GM19372 (cell line): Measurements from ENCODE around the gene KBTBD4.
"Not testable (repeated sequence)": the region's sequence is repeated elsewhere in the genome, so short reads cannot be mapped to it uniquely, and the experiment has no call there.

Source experiments
- ATAC-seq: cut with Tn5 transposase; IDR thresholded peaks from one replicate; pipeline ENCODE4 v1.9.1; 2021; ENCODE audit warnings: mild to moderate bottlenecking, low read depth, moderate library complexity; ENCODE audit not compliant: unreplicated experiment

The KBTBD4 gene

DNA sequence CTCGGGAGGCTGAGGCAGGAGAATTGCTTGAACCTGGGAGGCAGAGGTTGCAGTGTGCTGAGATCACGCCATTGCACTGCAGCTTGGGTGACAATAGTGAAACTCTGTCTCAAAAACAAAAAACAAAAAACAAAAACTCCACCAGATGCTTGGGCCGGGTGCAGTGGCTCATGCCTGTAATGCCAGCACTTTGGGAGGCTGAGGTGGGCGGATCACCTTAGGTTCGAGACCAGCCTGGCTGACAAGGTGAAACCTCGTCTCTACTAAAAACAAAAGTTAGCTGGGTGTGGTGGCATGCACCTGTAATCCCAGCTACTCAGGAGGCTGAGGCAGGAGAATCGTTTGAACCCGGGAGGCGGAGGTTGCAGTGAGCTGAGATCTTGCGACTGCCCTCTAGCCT, 14.4 kb downstream of the KBTBD4 start:
- ATAC-seq, result not testable (repeated sequence)

DNA sequence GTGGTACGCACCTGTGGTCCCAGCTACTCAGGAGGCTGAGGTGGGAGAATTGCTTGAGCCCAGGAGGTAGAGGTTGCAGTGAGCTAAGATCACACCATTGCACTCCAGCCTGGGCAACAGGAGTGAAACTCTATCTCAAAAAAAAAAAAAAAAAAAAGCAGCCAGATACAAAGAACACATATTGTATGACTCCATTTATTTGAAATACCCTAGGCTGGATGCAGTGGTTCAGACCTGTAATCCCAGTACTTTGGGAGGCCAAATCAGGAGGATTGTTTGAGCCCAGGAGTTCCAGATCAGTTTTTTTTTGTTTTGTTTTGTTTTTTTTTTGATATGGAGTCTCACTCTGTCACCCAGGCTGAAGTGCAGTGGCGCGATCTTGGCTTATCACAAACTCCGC, 16.4 kb downstream of the KBTBD4 start:
- not testable (repeated sequence) for ATAC-seq

DNA sequence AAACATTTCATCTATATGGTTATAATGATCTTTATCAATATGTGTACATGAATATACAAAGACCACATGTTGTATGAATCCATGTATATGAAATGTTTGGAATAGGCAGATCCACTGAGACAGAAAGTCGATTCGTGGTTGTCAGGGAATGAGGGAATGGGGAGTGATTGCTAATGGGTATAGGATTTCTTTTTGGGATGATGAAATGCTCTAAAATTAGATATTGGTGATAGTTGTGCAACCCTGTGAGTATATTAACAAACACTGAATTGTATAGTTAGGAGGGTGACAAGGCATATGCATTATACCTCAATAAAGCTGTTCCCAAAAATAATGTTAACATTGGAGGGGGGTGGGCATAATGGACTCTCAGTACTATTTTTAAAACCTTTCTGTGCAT, 18.3 kb downstream of the KBTBD4 start:
- no peak for ATAC-seq

DNA sequence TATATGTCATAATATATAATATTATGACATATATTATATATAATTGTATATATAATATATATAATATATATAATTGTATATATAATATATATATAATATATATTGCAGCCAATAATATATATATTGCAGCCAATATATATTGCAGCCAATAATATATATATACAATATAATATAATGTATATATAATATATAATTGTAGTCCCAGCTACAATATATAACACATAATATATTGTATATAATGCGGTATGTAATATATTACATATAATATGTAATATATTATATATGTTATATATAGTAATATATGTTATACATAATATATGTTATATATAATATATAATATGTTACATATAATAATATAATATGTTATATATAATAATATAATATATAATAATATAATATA, 20.1 kb downstream of the KBTBD4 start:
- ATAC-seq, result no peak

DNA sequence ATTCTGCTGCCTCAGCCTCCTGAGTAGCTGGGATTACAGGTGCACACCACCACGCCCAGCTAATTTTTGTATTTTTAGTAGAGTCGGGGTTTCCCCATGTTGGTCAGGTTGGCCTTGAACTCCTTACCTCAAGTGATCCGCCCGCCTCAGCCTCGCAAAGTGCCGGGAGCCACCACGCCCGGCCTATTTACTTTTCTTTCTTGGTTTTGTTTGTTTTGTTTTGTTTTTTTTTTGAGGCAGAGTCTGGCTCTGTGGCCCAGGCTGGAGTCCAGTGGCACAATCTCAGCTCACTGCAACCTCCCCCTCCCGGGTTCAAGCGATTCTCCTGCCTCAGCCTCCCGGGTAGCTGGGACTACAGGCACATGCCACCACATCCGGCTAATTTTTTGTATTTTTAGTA, 21.8 kb downstream of the KBTBD4 start:
- not testable (repeated sequence) for ATAC-seq

DNA sequence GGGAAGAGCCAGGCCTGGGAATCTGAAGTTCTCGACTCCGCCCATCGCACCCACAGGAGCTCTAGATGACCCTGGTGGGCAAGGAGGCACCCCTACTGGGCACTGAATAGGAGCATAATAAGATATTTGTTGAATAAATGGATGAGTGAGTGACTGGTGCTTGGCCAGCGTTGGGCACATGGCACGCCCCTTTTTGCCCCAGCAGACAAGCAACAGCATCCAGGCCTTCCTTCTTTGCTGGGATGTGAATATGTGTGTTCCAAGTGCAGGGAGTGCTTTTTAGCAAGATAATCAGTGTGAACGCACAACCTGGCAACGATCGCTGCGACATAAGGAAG, 25.4 kb downstream of the KBTBD4 start:
- ATAC-seq, result peak; percentile 38

DNA sequence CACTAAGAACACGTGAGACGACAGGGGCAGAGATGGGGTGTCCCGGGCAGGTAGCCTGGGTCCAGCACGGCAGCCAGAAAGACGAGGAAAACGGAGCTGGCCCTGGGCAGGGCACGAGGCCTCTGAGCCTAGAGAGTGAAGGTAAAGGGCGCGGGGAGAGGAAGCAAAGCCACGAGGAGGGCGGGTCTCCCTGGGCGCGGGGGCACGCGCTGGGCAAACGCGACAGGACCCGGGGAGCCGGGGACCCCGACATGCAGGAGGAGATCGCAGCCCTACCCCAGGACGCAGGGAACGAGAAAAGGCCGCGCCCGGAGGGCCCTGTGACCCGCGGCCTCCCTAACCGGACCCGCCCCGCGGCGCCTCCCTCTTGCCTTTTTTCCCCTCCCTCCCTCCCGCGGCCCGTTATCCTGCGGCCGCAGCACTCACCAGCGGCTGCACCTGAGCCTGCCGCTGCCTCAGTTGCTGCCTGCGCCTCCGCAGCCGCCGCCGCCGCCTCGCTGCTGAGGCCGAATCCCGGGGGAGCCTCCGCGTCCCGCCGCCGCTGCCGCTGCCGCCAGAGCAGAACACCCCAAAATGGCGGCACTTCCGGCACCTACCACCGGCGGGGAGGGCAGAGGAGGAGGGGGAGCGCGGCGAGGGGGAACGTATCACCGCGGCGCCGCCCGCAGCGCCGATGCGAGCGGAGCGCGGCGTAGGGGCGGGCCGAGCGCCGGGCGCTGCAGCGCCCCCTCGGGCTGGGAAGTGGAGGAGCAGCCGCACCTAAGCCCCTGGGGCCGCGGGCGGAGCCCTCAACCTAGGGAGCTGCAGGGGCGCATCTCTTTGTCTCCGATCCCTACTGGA, 26.0 kb downstream of the KBTBD4 start, which contains the start of gene CELF1:
Gene CELF1 (minus strand): TSS at position 567 of the 840 bp plus-strand sequence. CDS start 53,609 bp downstream, outside the sequence.
- peak; percentile 89 for ATAC-seq

DNA sequence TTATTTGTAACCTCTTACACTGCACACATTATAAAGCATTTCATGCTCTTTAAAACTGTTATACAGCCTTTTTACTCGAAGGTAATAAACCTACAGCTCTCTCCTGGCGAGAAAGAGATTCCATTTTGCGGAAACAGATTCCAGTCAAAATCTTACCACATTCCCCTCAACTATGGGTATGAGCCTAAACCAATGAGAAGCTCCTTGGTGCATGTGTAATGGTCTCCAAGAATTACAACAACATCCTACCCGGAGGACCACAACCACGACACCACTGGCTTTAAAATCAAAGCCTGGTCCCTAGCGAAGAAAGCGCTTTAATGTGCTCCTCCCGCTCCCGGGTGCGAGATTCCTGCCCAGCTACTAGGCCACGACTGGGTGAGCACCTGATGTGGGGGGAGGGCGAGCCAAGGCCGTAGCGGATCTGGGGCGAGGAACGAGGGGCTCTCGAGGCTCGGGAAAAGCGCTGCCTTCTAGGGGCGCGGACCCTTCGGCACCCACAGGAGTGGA, 26.7 kb downstream of the KBTBD4 start:
- ATAC-seq, result no peak

DNA sequence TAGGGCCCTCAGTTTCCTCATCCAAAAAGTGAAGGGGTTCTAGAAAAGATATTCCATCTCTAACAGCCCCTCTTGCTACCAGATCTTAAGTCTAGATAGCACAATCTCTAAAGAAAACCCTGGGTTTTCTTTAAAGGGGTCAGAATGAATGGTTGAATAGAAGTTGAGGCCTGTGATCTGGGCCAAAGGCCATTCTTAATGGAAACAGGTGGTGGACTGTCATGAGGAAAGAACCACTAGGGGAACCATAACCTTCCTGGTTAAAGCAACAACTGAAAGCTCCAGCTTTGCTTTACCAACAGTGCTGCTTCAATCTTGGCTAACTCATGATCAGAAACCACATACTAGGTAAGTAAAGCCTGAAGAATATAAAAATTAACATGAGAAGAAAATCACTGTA, 27.7 kb downstream of the KBTBD4 start:
- ATAC-seq, result no peak

DNA sequence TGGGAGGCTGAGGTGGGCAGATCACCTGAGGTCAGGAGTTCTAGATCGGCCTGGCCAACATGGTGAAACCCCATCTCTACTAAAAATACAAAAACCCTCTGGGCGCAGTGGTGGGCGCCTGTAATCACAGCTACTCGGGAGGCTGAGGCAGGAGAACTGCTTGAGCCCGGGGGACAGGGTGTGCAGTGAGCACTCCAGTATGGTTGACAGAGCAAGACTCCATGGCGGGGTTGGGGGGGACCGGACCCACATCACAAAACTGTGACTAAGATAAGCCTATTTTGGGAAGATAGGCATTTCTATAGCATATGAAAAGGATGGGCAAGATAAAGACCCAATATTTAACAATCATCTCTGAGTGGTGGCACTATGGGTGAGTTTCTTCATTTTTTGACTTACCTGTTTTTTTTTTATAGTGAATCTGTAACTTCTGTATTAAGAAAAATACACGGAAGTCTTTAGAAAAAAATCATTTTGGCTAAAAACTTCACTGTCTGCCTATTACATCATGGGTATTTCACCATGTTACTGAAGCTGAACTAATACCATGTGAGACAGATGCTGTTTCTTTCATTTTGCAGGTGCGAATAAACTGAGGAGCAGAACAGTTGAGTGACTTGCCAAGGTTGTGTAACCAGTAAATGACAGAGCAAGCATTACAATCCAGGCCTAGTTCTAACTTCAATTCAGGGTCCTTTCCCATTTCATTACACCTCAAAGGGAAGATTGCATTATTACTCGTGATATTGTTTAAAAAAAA, 28.3 kb downstream of the KBTBD4 start:
- no peak for ATAC-seq

DNA sequence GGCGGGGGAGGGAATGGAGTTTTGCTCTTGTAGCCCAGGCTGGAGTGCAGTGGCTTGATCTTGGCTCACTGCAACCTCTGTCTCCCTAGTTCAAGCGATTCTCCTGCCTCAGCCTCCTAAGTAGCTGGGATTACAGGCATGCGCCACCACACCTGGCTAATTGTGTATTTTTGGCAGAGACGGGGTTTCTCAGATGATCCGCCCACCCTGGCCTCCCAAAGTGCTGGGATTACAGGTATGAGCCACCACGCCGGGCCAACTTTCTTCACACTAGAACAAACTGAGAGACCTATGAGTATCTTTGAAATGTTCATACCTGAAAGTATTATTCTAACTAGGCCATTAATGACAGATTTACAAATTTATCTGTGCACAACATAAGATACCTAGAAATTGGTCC, 32.5 kb downstream of the KBTBD4 start:
- not testable (repeated sequence) for ATAC-seq

DNA sequence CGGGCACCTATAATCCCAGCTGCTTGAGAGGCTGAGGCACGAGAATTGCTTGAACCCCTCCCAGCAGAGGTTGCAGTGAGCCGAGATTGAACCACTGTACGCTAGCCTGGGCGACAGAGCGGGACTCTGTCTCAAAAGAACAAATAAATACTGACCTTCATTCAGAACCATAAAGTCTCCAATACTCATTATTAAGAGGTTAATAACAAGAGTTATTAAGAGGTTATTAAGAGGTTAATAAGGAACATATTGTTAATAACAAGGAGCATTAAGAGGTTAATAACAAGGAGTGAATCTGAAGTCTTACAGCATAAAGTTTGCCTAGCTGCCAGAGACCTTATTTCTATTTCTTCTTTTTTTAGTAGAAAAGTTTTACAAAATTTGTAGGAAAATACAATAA, 33.5 kb downstream of the KBTBD4 start:
- ATAC-seq, result no peak

DNA sequence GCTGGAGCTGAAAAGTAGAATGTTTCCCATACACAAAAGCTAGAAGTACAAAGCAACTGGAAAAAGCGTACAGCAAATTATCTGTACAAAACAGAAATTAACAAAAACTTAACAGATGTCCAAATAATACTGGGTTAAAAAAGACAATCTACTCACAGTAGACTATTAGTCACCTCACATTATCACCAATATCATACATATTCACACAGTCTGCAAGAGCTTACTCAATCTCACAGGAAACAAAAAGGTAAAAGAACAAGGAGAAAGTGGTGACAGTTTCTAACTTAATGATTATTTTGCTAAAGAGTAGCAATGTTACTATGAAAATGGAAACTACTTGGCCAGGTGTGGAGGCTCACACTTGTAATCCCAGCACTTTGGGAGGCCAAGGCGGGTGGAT, 37.7 kb downstream of the KBTBD4 start:
- no peak for ATAC-seq

DNA sequence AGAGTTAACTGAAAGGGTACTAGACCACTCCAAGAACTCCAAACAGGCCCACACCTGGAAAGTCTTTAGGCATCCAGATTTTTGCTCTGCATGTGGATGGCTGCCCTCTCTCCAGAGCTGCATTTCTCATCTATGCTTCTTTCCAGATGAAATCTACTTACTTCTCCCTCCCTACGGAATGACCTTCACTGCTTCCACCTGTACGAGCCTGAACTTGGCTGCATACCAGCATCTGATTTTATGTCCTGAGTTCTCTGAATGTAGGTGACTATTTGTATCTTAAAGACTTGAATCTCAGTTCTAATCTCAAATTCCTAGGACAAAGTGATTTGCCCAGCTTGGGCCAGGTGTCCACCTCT, 39.1 kb downstream of the KBTBD4 start:
- ATAC-seq, result no peak

DNA sequence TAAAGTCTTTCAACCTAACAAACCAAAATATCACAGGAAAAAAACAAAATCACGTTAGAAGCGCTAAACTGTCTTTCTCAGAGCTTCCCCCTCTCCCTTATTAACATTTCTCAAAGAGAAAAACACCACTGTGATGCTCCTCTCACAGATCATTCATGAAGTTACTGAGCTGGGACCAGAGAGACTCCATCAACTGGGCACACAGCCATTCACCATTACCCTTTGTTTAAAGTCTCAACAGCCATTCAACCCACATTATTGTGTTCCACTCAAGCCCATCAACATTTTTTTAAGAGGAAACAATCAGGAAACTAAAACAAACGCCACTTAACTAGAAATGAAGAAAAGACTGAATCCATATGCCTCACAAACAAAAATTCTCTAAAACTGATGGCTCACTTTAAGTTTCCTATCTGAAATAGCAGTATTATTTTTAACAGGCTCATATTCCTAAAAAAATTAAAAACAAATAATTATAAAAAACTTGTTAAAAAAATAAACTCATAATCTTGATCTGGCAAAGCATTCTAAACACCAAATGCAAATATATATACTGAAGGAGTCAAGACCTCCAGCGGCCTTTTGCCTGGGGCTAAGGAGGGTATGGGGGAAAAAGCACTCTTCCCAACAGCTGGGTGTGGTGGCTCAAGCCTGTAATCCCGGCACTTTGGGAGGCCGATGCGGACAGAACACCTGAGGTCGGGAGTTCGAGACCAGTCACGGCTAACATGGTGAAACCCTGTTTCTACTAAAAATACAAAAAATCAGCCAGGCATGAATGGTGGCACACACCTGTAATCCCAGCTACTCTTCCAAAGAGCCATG, 39.8 kb downstream of the KBTBD4 start:
- ATAC-seq, result no peak

DNA sequence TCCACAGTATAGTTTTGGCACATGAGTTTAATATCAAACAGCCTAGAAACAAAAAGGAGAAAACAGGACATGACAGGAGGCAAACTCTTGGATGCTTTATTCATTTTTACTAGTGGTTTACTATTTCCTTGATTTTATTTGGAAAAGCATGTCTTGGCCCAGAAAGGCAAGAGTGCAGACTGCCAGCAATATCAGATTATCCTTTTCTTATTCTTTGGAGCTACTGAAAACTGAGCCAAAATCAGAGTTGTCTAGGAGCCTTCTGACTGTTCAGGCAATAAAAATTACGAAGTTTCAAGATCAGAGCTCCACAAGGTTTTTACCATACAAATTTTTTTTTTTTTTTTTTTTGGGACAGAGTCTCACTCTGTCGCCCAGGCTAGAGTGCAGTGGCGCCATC, 41.9 kb downstream of the KBTBD4 start:
- no peak for ATAC-seq

DNA sequence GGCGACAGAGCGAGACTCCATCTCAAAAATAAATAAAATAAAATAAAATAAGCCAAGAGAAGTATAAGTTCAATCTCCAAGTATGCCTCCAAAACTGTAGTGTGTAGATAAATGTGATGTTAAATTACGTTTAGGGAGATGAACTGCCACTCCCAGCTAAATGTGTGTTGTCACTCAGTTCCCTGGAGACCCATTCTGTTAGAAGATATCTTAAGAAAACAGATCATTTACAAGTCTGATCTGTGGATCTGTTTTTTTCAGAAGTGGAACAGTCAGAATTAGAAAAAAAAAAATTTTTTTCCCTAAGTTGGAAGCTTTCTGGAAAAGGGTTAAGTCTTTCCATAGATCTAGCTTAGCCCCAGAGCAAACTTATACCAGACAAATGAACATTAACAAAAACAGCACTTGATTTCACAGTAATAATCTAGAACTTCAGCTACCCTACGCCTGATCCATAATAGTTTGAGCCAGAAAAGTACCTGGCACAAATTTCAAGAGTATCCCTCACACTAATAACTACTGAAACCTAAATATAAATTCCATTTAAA, 44.0 kb downstream of the KBTBD4 start:
- ATAC-seq, result no peak

DNA sequence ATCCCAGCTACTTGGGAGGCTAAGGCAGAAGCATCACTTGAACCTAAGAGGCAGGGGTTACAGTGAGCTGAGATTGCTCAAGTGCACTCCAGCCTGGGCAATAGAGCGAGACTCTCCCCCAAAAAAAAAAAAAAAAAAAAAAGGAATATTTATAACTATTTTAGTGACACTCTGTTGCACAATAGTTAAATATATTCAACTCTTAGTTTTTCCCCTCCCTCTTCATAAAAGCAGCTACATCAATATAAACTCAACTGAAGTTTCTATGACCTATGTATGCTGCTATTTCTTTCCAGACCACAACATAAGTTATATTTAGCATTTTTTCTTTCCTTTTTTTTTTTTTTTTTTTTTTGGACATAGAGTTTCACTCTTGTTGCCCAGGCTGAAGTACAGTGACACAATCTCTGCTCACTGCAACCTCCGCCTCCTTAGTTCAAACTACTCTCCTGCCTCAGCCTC, 45.0 kb downstream of the KBTBD4 start:
- no peak for ATAC-seq

DNA sequence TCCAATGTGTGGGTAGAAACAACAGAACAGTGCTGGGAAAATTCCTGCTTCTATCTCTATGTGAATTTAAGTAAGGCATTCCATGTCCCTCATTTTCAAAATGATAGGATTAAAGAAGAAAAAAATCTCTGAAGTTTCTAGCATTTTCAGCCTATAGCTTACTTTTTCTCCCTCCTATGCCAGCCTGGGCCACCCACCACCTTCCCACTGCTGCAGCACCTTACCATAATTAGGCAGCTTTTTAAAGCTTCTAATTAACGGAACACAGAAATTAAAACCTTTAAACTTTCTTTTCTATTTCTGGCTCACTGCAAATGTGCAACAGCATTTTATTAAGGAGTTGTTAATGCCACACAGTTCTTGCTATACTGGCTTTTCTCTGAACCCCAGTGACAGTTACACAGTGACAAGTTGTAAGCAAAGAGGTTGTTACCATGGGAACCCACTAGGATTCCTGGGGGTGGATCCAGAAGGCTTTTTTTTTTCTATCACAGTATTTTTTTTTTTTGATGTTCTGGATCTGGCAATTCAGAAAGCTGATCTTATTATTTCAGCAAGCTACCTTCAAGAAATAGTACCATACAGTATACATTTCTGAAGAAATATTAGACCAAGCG, 46.1 kb downstream of the KBTBD4 start:
- ATAC-seq, result no peak

DNA sequence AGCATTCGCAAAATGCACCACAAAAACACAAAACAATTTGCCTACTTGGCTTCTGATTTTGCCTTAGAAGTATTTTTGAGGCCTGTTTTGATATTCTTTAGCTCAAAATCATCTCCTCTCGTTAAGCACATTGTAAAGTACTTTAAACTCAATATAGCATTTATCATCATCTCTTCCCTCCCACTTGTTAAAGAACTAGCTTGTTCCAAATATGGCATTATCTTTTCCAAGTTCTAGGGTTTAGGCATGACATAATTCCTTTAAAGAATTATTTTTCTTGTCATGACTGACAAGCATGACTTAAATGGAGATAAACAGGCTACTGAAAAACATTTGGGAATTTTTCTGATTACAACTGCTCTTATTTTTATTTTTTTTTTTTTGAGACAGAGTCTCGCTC, 47.1 kb downstream of the KBTBD4 start:
- ATAC-seq, result no peak
